ENCODE data around the gene CRMP1. TPM values are rescaled to one million over a fixed set of nuclear protein-coding genes. Genes with fewer than 3 reads are reported as not detected.

Gene CRMP1
- total and polyA plus RNA-seq, 5 experiments from 2014 or later = not detected

GRCh38 chr4:5785806-5786680, 106.8 kb downstream of the CRMP1 start:
- H3K36me3 Mint-ChIP-seq = no peaks in the 10 kb centered on the region
- H3K4me3 Mint-ChIP-seq = no peak overlapping the region
- DNase-seq (no peak), ATAC-seq (no peak)
- H3K4me1 Mint-ChIP-seq = no peaks in the 10 kb centered on the region
- POLR2A ChIA-PET = no interaction called here
- peaks cover 0 to 9% (median 0%) of the 10 kb centered on the region in 9 donors for H3K9me3 Mint-ChIP-seq
- peaks cover 0 to 9% (median 3%) of the 10 kb centered on the region in 5 donors for H3K27me3 Mint-ChIP-seq
- H3K27ac Mint-ChIP-seq = no peak overlapping the region

DNA sequence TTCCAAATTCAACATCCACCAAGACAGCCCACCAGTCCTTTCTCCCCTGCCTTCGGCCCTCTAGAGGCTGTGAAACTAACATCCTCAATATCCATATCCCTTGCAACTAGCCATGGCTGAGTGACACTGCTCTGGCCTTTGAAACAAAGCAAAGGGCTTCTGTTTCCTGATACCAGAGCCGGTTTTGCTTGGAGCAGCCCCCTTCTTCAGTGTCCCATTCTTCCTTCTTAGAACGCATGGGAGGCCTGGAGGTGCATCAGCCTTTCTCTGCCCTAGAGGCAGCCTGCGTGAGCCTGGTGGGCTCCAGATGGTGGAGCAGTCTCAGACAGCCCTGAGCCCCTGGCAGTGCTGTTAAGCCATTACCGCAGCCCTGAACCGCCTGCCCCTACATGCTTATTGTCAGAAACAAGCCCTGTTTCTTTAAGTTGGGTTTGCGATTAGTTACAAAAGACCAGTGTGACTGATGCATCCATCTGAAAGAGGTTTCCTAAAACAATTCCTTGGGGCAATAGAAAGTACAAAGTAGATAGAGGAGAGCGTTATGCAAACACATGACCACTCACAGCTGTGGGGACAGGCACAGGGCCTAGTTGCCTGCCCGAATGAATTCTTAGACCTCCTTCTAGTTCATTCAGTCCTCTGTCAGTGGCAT, 107.8 kb downstream of the CRMP1 start:
- H3K27me3 Mint-ChIP-seq = peaks cover 0 to 11% (median 3%) of the 10 kb centered on the region in 5 donors
- POLR2A ChIA-PET = no interaction called here
- no peaks in the 10 kb centered on the region for H3K4me1 Mint-ChIP-seq
- ATAC-seq (no peak), DNase-seq (no peak)
- no peak overlapping the region for H3K4me3 Mint-ChIP-seq
- peaks cover 0 to 10% (median 0%) of the 10 kb centered on the region in 9 donors for H3K9me3 Mint-ChIP-seq
- H3K27ac Mint-ChIP-seq = no peak overlapping the region
- H3K36me3 Mint-ChIP-seq = no peaks in the 10 kb centered on the region

DNA sequence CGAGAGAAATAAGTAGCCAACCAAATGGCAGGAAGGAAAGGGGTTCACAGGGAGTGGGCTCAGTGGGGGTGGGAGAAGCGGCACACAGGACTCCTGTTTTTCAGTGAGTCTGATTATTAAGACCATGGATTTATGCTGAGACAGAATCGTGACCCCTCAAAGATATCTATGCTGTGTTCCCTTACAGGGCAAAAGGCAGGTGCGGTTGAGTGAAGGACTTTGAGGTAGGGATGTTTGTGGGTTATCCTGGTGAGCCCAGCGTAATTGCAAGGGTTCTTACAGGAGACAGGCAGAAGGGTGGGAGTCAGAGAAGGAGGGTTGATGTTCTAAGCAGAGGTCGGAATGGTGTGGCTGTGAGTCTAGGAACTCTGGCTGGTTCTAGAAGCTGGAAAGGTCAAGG, 108.9 kb downstream of the CRMP1 start:
- Mint-ChIP-seq H3K9me3 (peaks cover 0 to 10% (median 0%) of the 10 kb centered on the region in 9 donors), H3K4me3 (no peak overlapping the region), H3K27me3 (peaks cover 0 to 11% (median 3%) of the 10 kb centered on the region in 5 donors), H3K36me3 (no peaks in the 10 kb centered on the region), H3K27ac (no peak overlapping the region), H3K4me1 (no peaks in the 10 kb centered on the region)
- DNase-seq (no peak), ATAC-seq (no peak)
- POLR2A ChIA-PET = no interaction called here

GRCh38 chr4:5783486-5783885, 109.4 kb downstream of the CRMP1 start:
- H3K4me3 Mint-ChIP-seq = no peak overlapping the region
- H3K36me3 Mint-ChIP-seq = no peaks in the 10 kb centered on the region
- H3K27ac Mint-ChIP-seq = no peak overlapping the region
- ATAC-seq (no peak), DNase-seq (no peak)
- H3K9me3 Mint-ChIP-seq = peaks cover 0 to 10% (median 0%) of the 10 kb centered on the region in 9 donors
- POLR2A ChIA-PET = no interaction called here
- peaks cover 0 to 11% (median 3%) of the 10 kb centered on the region in 5 donors for H3K27me3 Mint-ChIP-seq
- no peaks in the 10 kb centered on the region for H3K4me1 Mint-ChIP-seq

DNA sequence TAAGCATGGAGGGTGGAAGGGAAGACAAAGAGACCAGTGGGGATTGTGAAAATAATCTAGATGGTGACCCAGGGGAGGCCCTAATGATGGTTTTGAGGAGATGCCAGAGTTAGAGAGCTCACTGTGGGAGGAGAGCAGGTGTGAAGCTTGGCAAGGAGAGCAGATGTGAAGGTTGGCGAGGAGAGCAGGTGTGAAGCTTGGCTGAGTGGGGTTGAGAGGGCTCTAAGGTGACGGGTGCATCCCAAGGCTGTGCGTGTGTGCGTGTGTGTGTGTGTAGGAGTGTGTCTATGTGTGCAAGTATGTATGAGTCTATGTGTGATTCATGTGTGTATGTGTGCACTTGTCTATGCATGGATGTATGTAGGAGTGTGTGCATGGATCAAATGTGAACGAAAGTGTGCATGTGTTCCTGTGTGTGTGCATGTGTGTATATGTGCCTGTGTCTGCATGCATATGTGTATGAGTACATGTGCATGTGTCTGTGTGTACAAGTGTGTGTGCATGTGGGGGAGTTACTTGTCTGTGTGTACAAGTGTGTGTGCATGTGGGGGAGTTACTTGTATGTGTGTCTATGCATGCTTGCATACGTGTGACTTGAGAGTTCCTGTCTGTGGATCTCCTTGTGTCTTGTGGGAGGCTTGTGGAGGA, 109.9 kb downstream of the CRMP1 start:
- POLR2A ChIA-PET = no interaction called here
- no peaks in the 10 kb centered on the region for H3K4me1 Mint-ChIP-seq
- no peak for DNase-seq
- no peaks in the 10 kb centered on the region for H3K36me3 Mint-ChIP-seq
- H3K4me3 Mint-ChIP-seq = no peak overlapping the region
- peaks cover 0 to 11% (median 3%) of the 10 kb centered on the region in 5 donors for H3K27me3 Mint-ChIP-seq
- peaks cover 0 to 10% (median 0%) of the 10 kb centered on the region in 9 donors for H3K9me3 Mint-ChIP-seq
- H3K27ac Mint-ChIP-seq = no peak overlapping the region
- ATAC-seq = no peak

DNA sequence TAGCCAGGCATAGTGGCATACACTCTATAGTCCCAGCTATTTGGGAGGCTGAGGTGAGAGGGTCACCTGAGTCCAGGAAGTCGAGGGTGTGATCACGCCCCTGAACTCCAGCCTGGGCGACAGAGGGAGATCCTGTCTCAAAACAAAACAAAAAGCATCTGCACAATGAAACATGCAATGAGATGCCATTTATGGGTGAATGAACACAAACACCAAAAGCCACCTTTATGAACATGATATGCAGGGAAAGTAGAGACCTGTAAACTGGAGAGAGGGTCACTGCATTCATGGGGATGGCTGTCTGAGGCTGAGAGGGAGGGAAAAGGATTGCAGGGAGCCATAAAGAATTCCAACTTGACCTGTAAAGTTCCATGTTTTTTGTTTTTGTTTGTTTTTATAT, 111.2 kb downstream of the CRMP1 start:
- POLR2A ChIA-PET = no interaction called here
- Mint-ChIP-seq H3K4me1 (no peaks in the 10 kb centered on the region), H3K36me3 (peaks cover 0 to 3% (median 2%) of the 10 kb centered on the region in 3 donors), H3K27me3 (peaks cover 0 to 11% (median 3%) of the 10 kb centered on the region in 5 donors), H3K4me3 (no peak overlapping the region), H3K9me3 (peaks cover under 1 to 20% (median 8%) of the 10 kb centered on the region in 9 donors), H3K27ac (no peak overlapping the region)
- ATAC-seq (no peak), DNase-seq (no peak)

DNA sequence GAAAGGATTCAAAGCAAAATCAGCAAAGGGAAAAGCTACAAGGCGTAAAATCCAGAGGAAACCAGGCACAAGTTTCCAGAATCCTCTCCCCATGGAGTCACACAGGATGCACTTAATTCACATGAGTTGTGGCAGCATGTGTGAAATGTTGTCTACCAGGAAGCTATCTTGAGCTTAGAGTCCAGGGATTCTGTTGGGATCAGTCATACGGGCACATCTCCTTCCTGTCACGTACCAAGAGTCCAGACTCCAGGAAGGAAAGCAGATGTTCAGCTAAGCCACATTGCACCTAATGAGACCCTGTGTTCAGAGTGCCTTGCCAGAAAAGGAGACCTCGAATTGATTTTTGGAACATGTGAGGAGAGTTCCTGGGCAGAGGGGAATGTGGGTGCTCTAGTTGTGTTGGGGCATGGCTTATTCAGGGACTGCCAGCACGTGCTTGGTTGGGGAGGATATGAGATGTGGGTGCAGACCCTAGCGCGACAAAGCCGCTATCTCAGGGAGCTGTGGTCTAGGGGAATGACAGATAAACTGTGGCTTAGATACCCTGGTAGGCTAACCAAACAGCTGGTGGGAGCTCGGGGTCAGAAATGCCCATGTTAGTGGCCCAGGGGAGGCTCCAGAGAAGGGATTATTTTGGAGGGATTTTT, 111.9 kb downstream of the CRMP1 start:
- POLR2A ChIA-PET = no interaction called here
- H3K27me3 Mint-ChIP-seq = peaks cover 0 to 15% (median 3%) of the 10 kb centered on the region in 5 donors
- peaks cover 0 to 9% (median 2%) of the 10 kb centered on the region in 3 donors for H3K36me3 Mint-ChIP-seq
- peaks cover 6 to 26% (median 15%) of the 10 kb centered on the region in 9 donors for H3K9me3 Mint-ChIP-seq
- no peak overlapping the region for H3K27ac Mint-ChIP-seq
- no peak overlapping the region for H3K4me3 Mint-ChIP-seq
- no peaks in the 10 kb centered on the region for H3K4me1 Mint-ChIP-seq
- DNase-seq (no peak), ATAC-seq (no peak)

GRCh38 chr4:5776510-5776909, 116.4 kb downstream of the CRMP1 start:
- DNase-seq (no peak), ATAC-seq (no peak)
- peaks cover 0 to 9% (median 4%) of the 10 kb centered on the region in 3 donors for H3K36me3 Mint-ChIP-seq
- peaks cover 9 to 28% (median 15%) of the 10 kb centered on the region in 9 donors for H3K9me3 Mint-ChIP-seq
- POLR2A ChIA-PET = no interaction called here
- H3K27me3 Mint-ChIP-seq = peaks cover 0 to 19% (median 5%) of the 10 kb centered on the region in 5 donors
- no peak overlapping the region for H3K27ac Mint-ChIP-seq
- no peak overlapping the region for H3K4me3 Mint-ChIP-seq
- peaks cover 0 to 2% (median 0%) of the 10 kb centered on the region in 4 donors for H3K4me1 Mint-ChIP-seq

GRCh38 chr4:5774416-5775036, 118.4 kb downstream of the CRMP1 start:
- ATAC-seq = no peak
- H3K4me3 Mint-ChIP-seq = no peak overlapping the region
- DNase-seq = no peak
- H3K4me1 Mint-ChIP-seq = peaks cover 0 to 2% (median 0%) of the 10 kb centered on the region in 4 donors
- H3K27me3 Mint-ChIP-seq = peaks cover 0 to 12% (median 5%) of the 10 kb centered on the region in 5 donors
- POLR2A ChIA-PET = no interaction called here
- no peak overlapping the region for H3K27ac Mint-ChIP-seq
- peaks cover 9 to 25% (median 12%) of the 10 kb centered on the region in 9 donors for H3K9me3 Mint-ChIP-seq
- peaks cover 0 to 9% (median 4%) of the 10 kb centered on the region in 3 donors for H3K36me3 Mint-ChIP-seq

GRCh38 chr4:5773271-5773555, 119.7 kb downstream of the CRMP1 start:
- peaks cover 0 to 16% (median 5%) of the 10 kb centered on the region in 5 donors for H3K27me3 Mint-ChIP-seq

DNA sequence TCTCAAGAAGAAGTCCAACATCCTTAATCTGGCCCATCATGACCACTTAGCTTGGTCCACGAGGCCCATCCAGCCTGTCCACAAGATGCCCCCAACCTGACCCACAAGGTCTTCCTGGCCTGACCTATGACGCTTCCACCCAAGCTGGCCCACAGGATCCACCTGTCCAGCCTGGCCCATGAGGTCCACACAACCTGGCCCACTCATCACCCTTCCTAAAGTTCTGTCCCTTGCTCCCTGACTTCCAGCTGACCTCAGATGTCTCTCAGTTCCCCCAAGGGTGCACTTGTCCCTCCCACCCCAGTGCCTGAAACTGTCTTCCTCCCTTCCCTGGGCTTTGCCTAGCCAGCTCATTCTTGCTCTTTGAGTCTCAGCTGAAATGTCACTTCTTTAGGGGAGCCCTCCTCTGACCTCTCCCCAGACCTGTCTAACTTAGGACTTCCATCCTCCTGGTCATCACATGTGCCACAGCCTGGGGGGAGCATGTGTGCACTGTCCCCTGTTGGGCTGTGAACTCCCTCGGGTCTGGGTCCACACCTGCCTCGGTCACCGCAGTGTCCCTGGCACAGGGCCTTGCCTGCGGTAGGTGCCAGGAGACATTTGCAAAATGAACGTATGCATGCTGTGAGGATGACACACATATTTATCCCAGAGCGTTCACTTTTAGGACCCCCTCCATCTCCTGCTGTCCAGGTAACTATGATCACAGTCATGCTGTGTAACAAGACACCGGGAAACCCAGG, 120.2 kb downstream of the CRMP1 start:
- Mint-ChIP-seq H3K36me3 (peaks cover 0 to 9% (median 4%) of the 10 kb centered on the region in 3 donors), H3K4me3 (no peak overlapping the region), H3K27me3 (peaks cover 0 to 16% (median 5%) of the 10 kb centered on the region in 5 donors), H3K27ac (no peak overlapping the region), H3K9me3 (peaks cover 10 to 33% (median 15%) of the 10 kb centered on the region in 9 donors), H3K4me1 (peaks cover 0 to 2% (median 0%) of the 10 kb centered on the region in 4 donors)
- DNase-seq (no peak), ATAC-seq (no peak)
- POLR2A ChIA-PET = no interaction called here

More at GRCh38 chr4:5773271-5773555, 119.7 kb downstream of the CRMP1 start:
- ATAC-seq = no peak
- Mint-ChIP-seq H3K27ac (no peak overlapping the region), H3K4me1 (peaks cover 0 to 2% (median 0%) of the 10 kb centered on the region in 4 donors), H3K9me3 (peaks cover 10 to 30% (median 15%) of the 10 kb centered on the region in 9 donors), H3K4me3 (no peak overlapping the region), H3K36me3 (peaks cover 0 to 9% (median 4%) of the 10 kb centered on the region in 3 donors)
- POLR2A ChIA-PET = no interaction called here
- DNase-seq = no peak

All from naive thymus-derived CD8-positive, alpha-beta T cell (primary cell).